ENCODE measurements around the gene ACTL9. TPM values are rescaled to one million over a fixed set of nuclear protein-coding genes. Genes with fewer than 3 reads are reported as not detected.

ACTL9 gene
- total and polyA plus RNA-seq, 2 donors (not counting 1 experiment from before 2014, with no cell fraction given) = not detected

- Histone ChIP-seq H3K27ac (ENCODE audit: low read length in 2 of 2) (no peak overlapping the region), H3K4me1 (ENCODE audit: control insufficient read depth in 2 of 2, insufficient read depth in 2 of 2, low read length in 2 of 2) (no peaks in the 10 kb centered on the region), H3K27me3 (replicated peaks in 1 of 4; ENCODE audit: control extremely low read depth in 1 of 4, control insufficient read depth in 3 of 4, insufficient read depth in 4 of 4, low read length in 3 of 4) (peaks cover 0 to 9% (median 0%) of the 10 kb centered on the region in 4 experiments), H3K9ac (ENCODE audit: low read length) (no peak overlapping the region), H4K20me1 (ENCODE audit: control insufficient read depth, insufficient read depth, low read length, poor library complexity, severe bottlenecking) (no peaks in the 10 kb centered on the region), H3K4me3 (ENCODE audit: control extremely low read depth in 1 of 5, extremely low read depth in 1 of 5, insufficient read depth in 1 of 5, low read depth in 2 of 5, low read length in 4 of 5) (no peak overlapping the region), H3K36me3 (replicated peaks in 1 of 2; ENCODE audit: control extremely low read depth in 1 of 2, control insufficient read depth in 1 of 2, extremely low read depth in 1 of 2, insufficient read depth in 2 of 2, low read length in 1 of 2) (no peaks in the 10 kb centered on the region), H3K9me3 (ENCODE audit: control extremely low read depth in 1 of 3, control insufficient read depth in 2 of 3, insufficient read depth in 1 of 3, low read length in 2 of 3) (peaks cover 0 to 4% (median 0%) of the 10 kb centered on the region in 3 donors), H2AFZ (ENCODE audit: insufficient read depth, low read depth, low read length, poor library complexity, severe bottlenecking) (no peak overlapping the region), H3K79me2 (ENCODE audit: control insufficient read depth, insufficient read depth, low read length) (no peaks in the 10 kb centered on the region), H3K4me2 (replicated peaks; ENCODE audit: low read depth, low read length, poor library complexity, severe bottlenecking) (no peak overlapping the region)
- no peaks in the 10 kb centered on the region for H3K4me1 Mint-ChIP-seq
- H3K4me3 Mint-ChIP-seq = no peak overlapping the region
- intact Hi-C loops (cut with micrococcal nuclease) = no loop called here
- peaks cover 17% of the 10 kb centered on the region for H3K27me3 Mint-ChIP-seq
- ChIA-PET CTCF (no interaction called here), POLR2A (no interaction called here)
- no peaks in the 10 kb centered on the region for H3K9me3 Mint-ChIP-seq (ENCODE audit: insufficient read depth)
- 93% methylated on average over 3 of the region's 6 CpGs for WGBS (ENCODE audit: insufficient coverage)
- DNase-seq (no peak), ATAC-seq (ENCODE audit: low read depth) (no peak)
- H3K27ac Mint-ChIP-seq = no peak overlapping the region
- TF ChIP-seq EZH2 (IDR thresholded peaks at IDR 0.05; ENCODE audit: borderline replicate concordance, insufficient read depth, low read depth, low read length, poor library complexity, severe bottlenecking) = no peak
- TF ChIP-seq, protein P1, sequence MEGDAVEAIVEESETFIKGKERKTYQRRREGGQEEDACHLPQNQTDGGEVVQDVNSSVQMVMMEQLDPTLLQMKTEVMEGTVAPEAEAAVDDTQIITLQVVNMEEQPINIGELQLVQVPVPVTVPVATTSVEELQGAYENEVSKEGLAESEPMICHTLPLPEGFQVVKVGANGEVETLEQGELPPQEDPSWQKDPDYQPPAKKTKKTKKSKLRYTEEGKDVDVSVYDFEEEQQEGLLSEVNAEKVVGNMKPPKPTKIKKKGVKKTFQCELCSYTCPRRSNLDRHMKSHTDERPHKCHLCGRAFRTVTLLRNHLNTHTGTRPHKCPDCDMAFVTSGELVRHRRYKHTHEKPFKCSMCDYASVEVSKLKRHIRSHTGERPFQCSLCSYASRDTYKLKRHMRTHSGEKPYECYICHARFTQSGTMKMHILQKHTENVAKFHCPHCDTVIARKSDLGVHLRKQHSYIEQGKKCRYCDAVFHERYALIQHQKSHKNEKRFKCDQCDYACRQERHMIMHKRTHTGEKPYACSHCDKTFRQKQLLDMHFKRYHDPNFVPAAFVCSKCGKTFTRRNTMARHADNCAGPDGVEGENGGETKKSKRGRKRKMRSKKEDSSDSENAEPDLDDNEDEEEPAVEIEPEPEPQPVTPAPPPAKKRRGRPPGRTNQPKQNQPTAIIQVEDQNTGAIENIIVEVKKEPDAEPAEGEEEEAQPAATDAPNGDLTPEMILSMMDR (IDR thresholded peaks at IDR 0.05) = no peak
Measured at GRCh38 chr19:8648240-8648639, 50.4 kb downstream of the ACTL9 start.

Other genes starting within 250 kb of the ACTL9 start
- gene PRAM1, start 196.2 kb downstream of the ACTL9 start, total RNA-seq = 0.91 and 1.2 TPM in 2 replicates
- gene PRAM1, start 196.2 kb downstream of the ACTL9 start, polyA plus RNA-seq = 1.5 and 1.7 TPM in 2 replicates
- gene ZNF414, start 184.6 kb downstream of the ACTL9 start, total RNA-seq = 40.7 and 43.8 TPM in 2 replicates
- gene ZNF414, start 184.6 kb downstream of the ACTL9 start, polyA plus RNA-seq = 35.0 and 52.0 TPM in 2 replicates
- 126 TPM in 2 replicates for gene MYO1F, start 121.4 kb downstream of the ACTL9 start, total RNA-seq
- 65.5 and 76.3 TPM in 2 replicates for gene MYO1F, start 121.4 kb downstream of the ACTL9 start, polyA plus RNA-seq
- 0.39 and 0.59 TPM in 2 replicates for gene ADAMTS10, start 88.1 kb downstream of the ACTL9 start, total RNA-seq
- 1.8 and 3.6 TPM in 2 replicates for gene ADAMTS10, start 88.1 kb downstream of the ACTL9 start, polyA plus RNA-seq
- gene NFILZ, start 68.2 kb downstream of the ACTL9 start, total RNA-seq = not detected in 2 replicates
- not detected in 2 replicates for gene NFILZ, start 68.2 kb downstream of the ACTL9 start, polyA plus RNA-seq
- not detected in 2 replicates for gene OR2Z1, start 22.8 kb upstream of the ACTL9 start, total RNA-seq
- gene OR2Z1, start 22.8 kb upstream of the ACTL9 start, polyA plus RNA-seq = not detected in 2 replicates
- 29.8 and 35.7 TPM in 2 replicates for gene ZNF558, start 133.5 kb upstream of the ACTL9 start, total RNA-seq
- gene ZNF558, start 133.5 kb upstream of the ACTL9 start, polyA plus RNA-seq = 28.8 and 38.4 TPM in 2 replicates
- gene MBD3L1, start 133.6 kb upstream of the ACTL9 start, total RNA-seq = not detected in 2 replicates
- gene MBD3L1, start 133.6 kb upstream of the ACTL9 start, polyA plus RNA-seq = not detected in 2 replicates

Data from B cell (primary cell).